NCI-H345 (cell line): ENCODE data around the gene PARVG.

Source experiments
- DNase-seq: peaks from one replicate; lab custom pipeline; 2025; lab: John Stamatoyannopoulos, UW

Gene PARVG

GRCh38 chr22:44180706-44181032 lies at the start of gene PARVG:
PARVG (plus strand) TSS chr22:44180925; CDS start chr22:44183330, 2,405 bp downstream.
- DNase-seq = no peak

- DNase-seq = no peak
Measured at GRCh38 chr22:44131412-44131811, 49.3 kb upstream of the PARVG start.

GRCh38 chr22:44131989-44132685 lies 48.6 kb upstream of the PARVG start:
- no peak for DNase-seq

- no peak for DNase-seq
Measured at GRCh38 chr22:44132724-44133123, 48.0 kb upstream of the PARVG start.

- DNase-seq = no peak
Measured at GRCh38 chr22:44133161-44133560, 47.6 kb upstream of the PARVG start.

GRCh38 chr22:44133901-44134571 lies 46.7 kb upstream of the PARVG start:
- no peak for DNase-seq

GRCh38 chr22:44136112-44136511 lies 44.6 kb upstream of the PARVG start:
- DNase-seq = no peak

GRCh38 chr22:44136786-44137185 lies 43.9 kb upstream of the PARVG start:
- DNase-seq = no peak

GRCh38 chr22:44137415-44137814 lies 43.3 kb upstream of the PARVG start:
- DNase-seq = no peak

GRCh38 chr22:44139773-44140172 lies 41.0 kb upstream of the PARVG start:
- no peak for DNase-seq

GRCh38 chr22:44142421-44143104 lies 38.2 kb upstream of the PARVG start:
- DNase-seq = no peak

GRCh38 chr22:44143105-44143474 lies 37.6 kb upstream of the PARVG start:
- DNase-seq = peak; percentile 29

GRCh38 chr22:44143579-44143978 lies 37.1 kb upstream of the PARVG start:
- DNase-seq = no peak

- DNase-seq = no peak
Measured at GRCh38 chr22:44144046-44144569, 36.6 kb upstream of the PARVG start.

GRCh38 chr22:44145544-44145943 lies 35.2 kb upstream of the PARVG start:
- DNase-seq = no peak

- DNase-seq = no peak
Measured at GRCh38 chr22:44146088-44146861, 34.5 kb upstream of the PARVG start.

- no peak for DNase-seq
Measured at GRCh38 chr22:44147008-44147645, 33.6 kb upstream of the PARVG start.

- DNase-seq = no peak
Measured at GRCh38 chr22:44147821-44148574, 32.7 kb upstream of the PARVG start.

GRCh38 chr22:44151676-44152075 lies 29.0 kb upstream of the PARVG start:
- DNase-seq = no peak

GRCh38 chr22:44153710-44154109 lies 27.0 kb upstream of the PARVG start:
- no peak for DNase-seq

GRCh38 chr22:44154436-44154942 lies 26.2 kb upstream of the PARVG start:
- no peak for DNase-seq
